B cell (primary cell): ENCODE data around the gene RND1. TPM values are rescaled to one million over a fixed set of nuclear protein-coding genes. Genes with fewer than 3 reads are reported as not detected.
A peak's percentile ranks its signal among the peaks of the same experiment; 100 is the strongest.

Source experiments
- ATAC-seq: fragments of 200-7000 bp; cut with Tn5 transposase; one replicate; pipeline ENCODE4 v1.10.0; 2021; ENCODE audit warnings: low read depth, mild to moderate bottlenecking, moderate number of reproducible peaks, moderate library complexity
- CTCF ChIA-PET: fragments of 350-600 bp; sonication (Branson Sonifier 250); formaldehyde crosslinking; loops from one replicate; lab custom pipeline; 2021; ENCODE audit warnings: antibody characterized with exemption, inconsistent platforms; lab: Charles Lee
- POLR2A ChIA-PET: fragments of 350-600 bp; sonication (Branson Sonifier 250); formaldehyde crosslinking; loops from one replicate; lab custom pipeline; 2021; ENCODE audit warnings: antibody characterized with exemption; lab: Charles Lee
- DNase-seq: peaks from one replicate; pipeline ENCODE4 v3.0.0; 2013
- H2AFZ ChIP-seq: 2 replicates; pipeline ENCODE4 v1.6.1; 2012; ENCODE audit warnings: mild to moderate bottlenecking, low read depth, low read length; ENCODE audit not compliant: insufficient read depth, poor library complexity, severe bottlenecking
- H3K27ac ChIP-seq, 2 donors: 1 replicate in 1 of 2; 2 replicates in 1 of 2; pipeline ENCODE4 v1.5.1; 2012 to 2013; ENCODE audit warnings: low read length in 2 of 2, mild to moderate bottlenecking in 2 of 2, moderate library complexity in 1 of 2
- H3K27me3 ChIP-seq, 4 experiments: fragments of 200-600 bp in 1 of 4; sonication (generic) in 1 of 4; replicated peaks in 1 of 4; 1 replicate in 2 of 4; 2 replicates in 2 of 4; pipeline versions ENCODE4 v1.6.1 to v1.7.0; 2013 to 2016; ENCODE audit warnings: low read length in 3 of 4, mild to moderate bottlenecking in 2 of 4, mixed read lengths in 1 of 4, moderate library complexity in 1 of 4; ENCODE audit not compliant: insufficient read depth in 4 of 4, control insufficient read depth in 3 of 4; ENCODE audit errors: control extremely low read depth in 1 of 4
- H3K36me3 ChIP-seq, 2 experiments: replicated peaks in 1 of 2; 1 replicate in 1 of 2; 2 replicates in 1 of 2; pipeline versions ENCODE4 v1.6.1 to v1.7.1; 2013; ENCODE audit warnings: low read length in 1 of 2; ENCODE audit not compliant: insufficient read depth in 2 of 2, control insufficient read depth in 1 of 2; ENCODE audit errors: control extremely low read depth in 1 of 2, extremely low read depth in 1 of 2
- H3K4me1 ChIP-seq, 2 donors: fragments of 200-600 bp in 1 of 2; sonication (generic) in 1 of 2; 1 replicate in 1 of 2; 2 replicates in 1 of 2; pipeline versions ENCODE4 v1.5.1 to v1.6.1; 2013 to 2017; ENCODE audit warnings: low read length in 2 of 2; ENCODE audit not compliant: control insufficient read depth in 2 of 2, insufficient read depth in 2 of 2
- H3K4me2 ChIP-seq: replicated peaks from 2 replicates; pipeline ENCODE3; 2012; ENCODE audit warnings: mild to moderate bottlenecking, low read depth, low read length; ENCODE audit not compliant: poor library complexity, severe bottlenecking
- H3K4me3 ChIP-seq, 5 experiments: fragments of 200-600 bp in 1 of 5; sonication (generic) in 1 of 5; 1 replicate in 3 of 5; 2 replicates in 2 of 5; pipeline versions ENCODE4 v1.5.1 to v1.7.0; 2011 to 2016; ENCODE audit warnings: low read length in 4 of 5, mild to moderate bottlenecking in 4 of 5, low read depth in 2 of 5, control low read depth in 1 of 5, moderate library complexity in 1 of 5; ENCODE audit not compliant: insufficient read depth in 1 of 5; ENCODE audit errors: control extremely low read depth in 1 of 5, extremely low read depth in 1 of 5
- H3K79me2 ChIP-seq: fragments of 200-600 bp; sonication (generic); one replicate; pipeline ENCODE4 v1.6.0; 2016; ENCODE audit warnings: low read length; ENCODE audit not compliant: control insufficient read depth, insufficient read depth
- H3K9ac ChIP-seq: fragments of 200-600 bp; sonication (generic); 2 replicates; pipeline ENCODE4 v1.6.1; 2017; ENCODE audit warnings: mild to moderate bottlenecking, low read length, moderate library complexity
- H3K9me3 ChIP-seq, 3 donors: one replicate each; pipeline versions ENCODE4 v1.6.1 to v1.7.1; 2013; ENCODE audit warnings: low read length in 2 of 3; ENCODE audit not compliant: control insufficient read depth in 2 of 3, insufficient read depth in 1 of 3; ENCODE audit errors: control extremely low read depth in 1 of 3
- H4K20me1 ChIP-seq: 2 replicates; pipeline ENCODE4 v1.6.0; 2012; ENCODE audit warnings: mild to moderate bottlenecking, low read length; ENCODE audit not compliant: insufficient read depth, control insufficient read depth, poor library complexity, severe bottlenecking
- H3K27ac Mint-ChIP-seq: one replicate; pipeline ENCODE4 v1.8.0; 2021; ENCODE audit warnings: mixed read lengths
- H3K27me3 Mint-ChIP-seq: one replicate; pipeline ENCODE4 v1.8.0; 2021; ENCODE audit warnings: mixed read lengths
- H3K4me1 Mint-ChIP-seq: one replicate; pipeline ENCODE4 v1.8.0; 2021; ENCODE audit warnings: mixed read lengths
- H3K4me3 Mint-ChIP-seq: one replicate; pipeline ENCODE4 v1.8.0; 2021; ENCODE audit warnings: mixed read lengths
- H3K9me3 Mint-ChIP-seq: one replicate; pipeline ENCODE4 v1.8.0; 2022; ENCODE audit warnings: mixed read lengths; ENCODE audit not compliant: insufficient read depth
- EZH2 ChIP-seq: IDR thresholded peaks from 2 replicates; pipeline ENCODE4 v1.6.1; 2012; ENCODE audit warnings: borderline replicate concordance, low read depth, mild to moderate bottlenecking, moderate library complexity, low read length; ENCODE audit not compliant: insufficient read depth, poor library complexity, severe bottlenecking
- WGBS: methylation state at CpG from one replicate; pipeline ENCODE4 v1.1.5; 2013; ENCODE audit warnings: missing lambda C conversion rate; ENCODE audit not compliant: insufficient coverage; 5-methylcytosine and 5-hydroxymethylcytosine counted together
- intact Hi-C: fragments of 100-400 bp; cut with micrococcal nuclease; formaldehyde crosslinking; loops from one replicate; pipeline ENCODE4 v1.10.0; 2022
- polyA plus RNA-seq: library from polyadenylated mRNA; depleted of rRNA; stranded (reverse); fragments of >200 nt; gene quantifications from 2 replicates; pipeline ENCODE4 v1.2.3, GENCODE V29; 2012
- total RNA-seq, 2 donors: library from RNA; stranded (reverse); fragments of 120-200 nt in 1 of 2; gene quantifications; 1 replicate in 1 of 2; 2 replicates in 1 of 2; pipeline versions ENCODE4 v1.2.3 to v1.2.4, GENCODE V29; 2013 to 2022
- TF ChIP-seq, protein P1 (sequence below): fragments of 200-600 bp; IDR thresholded peaks from one replicate; pipeline ENCODE4 v1.8.0; 2022; ENCODE audit warnings: antibody characterized with exemption, mild to moderate bottlenecking

Gene RND1
- total and polyA plus RNA-seq, 2 donors (not counting 1 experiment from before 2014, with no cell fraction given): 7.3 to 19.5 TPM

DNA sequence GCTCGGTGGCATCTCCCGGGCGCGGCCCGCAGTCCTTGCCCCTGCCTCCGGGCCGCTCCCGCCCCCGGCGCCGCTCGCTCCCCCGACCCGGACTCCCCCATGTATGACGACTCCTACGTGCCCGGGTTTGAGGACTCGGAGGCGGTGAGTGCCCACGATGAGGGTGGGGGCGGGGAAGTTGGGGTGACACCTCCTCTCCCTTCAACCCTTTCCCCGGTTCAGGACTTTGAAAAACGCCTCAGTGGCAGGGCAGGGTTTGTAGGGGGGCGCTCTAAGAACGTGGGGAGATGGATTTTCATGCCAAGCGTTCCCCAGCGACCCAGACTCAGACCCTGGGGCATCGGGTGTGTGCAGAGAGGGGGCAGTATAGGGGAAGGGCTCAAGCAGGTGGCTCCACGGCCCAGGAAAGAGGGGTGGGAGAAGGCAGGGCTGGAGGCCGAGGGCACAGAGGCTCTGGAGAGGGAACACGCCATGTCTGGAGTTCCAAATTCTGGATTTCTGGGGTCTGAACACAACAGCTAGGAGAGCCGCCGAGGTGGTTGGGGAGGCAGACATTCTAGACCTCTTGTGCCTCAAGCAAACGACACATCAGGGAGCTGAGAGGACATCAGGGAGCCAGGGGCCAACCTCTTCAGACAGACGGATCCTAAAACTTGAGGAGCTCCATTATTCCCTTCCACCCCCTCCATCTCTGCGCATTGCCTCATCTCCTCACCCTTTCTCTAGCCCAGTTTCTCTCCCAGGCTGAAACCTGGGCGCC is 46.7 kb downstream of the RND1 start:
- Histone ChIP-seq H3K9ac (peak overlapping the region; percentile 81), H2AFZ (peak overlapping the region; percentile 100), H3K4me1 (peaks cover 26 to 33% of the 10 kb centered on the region in 2 donors), H3K27me3 (peaks cover 0 to 31% (median 16%) of the 10 kb centered on the region in 4 experiments), H3K9me3 (no peaks in the 10 kb centered on the region), H3K36me3 (no peaks in the 10 kb centered on the region), H3K27ac (no peak overlapping the region), H3K4me3 (peak overlapping the region in 4 of 5 experiments; percentile 55 to 93 (median 64)), H4K20me1 (peaks cover 13% of the 10 kb centered on the region), H3K4me2 (peak overlapping the region; percentile 100), H3K79me2 (no peaks in the 10 kb centered on the region)
- Mint-ChIP-seq H3K27me3 (peaks cover 12% of the 10 kb centered on the region), H3K4me3 (peak overlapping the region; percentile 87), H3K4me1 (peaks cover 26% of the 10 kb centered on the region), H3K27ac (peak overlapping the region; percentile 56), H3K9me3 (no peaks in the 10 kb centered on the region)
- peak; percentile 52 for DNase-seq
- 35% methylated on average over 19 of the region's 37 CpGs for WGBS
- TF ChIP-seq, protein P1, sequence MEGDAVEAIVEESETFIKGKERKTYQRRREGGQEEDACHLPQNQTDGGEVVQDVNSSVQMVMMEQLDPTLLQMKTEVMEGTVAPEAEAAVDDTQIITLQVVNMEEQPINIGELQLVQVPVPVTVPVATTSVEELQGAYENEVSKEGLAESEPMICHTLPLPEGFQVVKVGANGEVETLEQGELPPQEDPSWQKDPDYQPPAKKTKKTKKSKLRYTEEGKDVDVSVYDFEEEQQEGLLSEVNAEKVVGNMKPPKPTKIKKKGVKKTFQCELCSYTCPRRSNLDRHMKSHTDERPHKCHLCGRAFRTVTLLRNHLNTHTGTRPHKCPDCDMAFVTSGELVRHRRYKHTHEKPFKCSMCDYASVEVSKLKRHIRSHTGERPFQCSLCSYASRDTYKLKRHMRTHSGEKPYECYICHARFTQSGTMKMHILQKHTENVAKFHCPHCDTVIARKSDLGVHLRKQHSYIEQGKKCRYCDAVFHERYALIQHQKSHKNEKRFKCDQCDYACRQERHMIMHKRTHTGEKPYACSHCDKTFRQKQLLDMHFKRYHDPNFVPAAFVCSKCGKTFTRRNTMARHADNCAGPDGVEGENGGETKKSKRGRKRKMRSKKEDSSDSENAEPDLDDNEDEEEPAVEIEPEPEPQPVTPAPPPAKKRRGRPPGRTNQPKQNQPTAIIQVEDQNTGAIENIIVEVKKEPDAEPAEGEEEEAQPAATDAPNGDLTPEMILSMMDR: peak; percentile 32
- TF ChIP-seq EZH2: no peak
- intact Hi-C loops: no loop called here
- CTCF ChIA-PET: interaction anchor here (1.0 to 1.5 kb wide), 3 partner anchors 9 to 15 kb away, joined by 3 to 4 read pairs (median 3); no protein-coding TSS in a partner anchor
- POLR2A ChIA-PET: interaction anchor here (0.6 kb wide), 1 partner anchor 553 kb away, joined by 4 read pairs; no protein-coding TSS in a partner anchor
- ATAC-seq: peak; percentile 4
